ENCODE data around the gene CFD.
"Not testable (repeated sequence)": the region's sequence is repeated elsewhere in the genome, so short reads cannot be mapped to it uniquely, and the experiment has no call there.

CFD gene

DNA sequence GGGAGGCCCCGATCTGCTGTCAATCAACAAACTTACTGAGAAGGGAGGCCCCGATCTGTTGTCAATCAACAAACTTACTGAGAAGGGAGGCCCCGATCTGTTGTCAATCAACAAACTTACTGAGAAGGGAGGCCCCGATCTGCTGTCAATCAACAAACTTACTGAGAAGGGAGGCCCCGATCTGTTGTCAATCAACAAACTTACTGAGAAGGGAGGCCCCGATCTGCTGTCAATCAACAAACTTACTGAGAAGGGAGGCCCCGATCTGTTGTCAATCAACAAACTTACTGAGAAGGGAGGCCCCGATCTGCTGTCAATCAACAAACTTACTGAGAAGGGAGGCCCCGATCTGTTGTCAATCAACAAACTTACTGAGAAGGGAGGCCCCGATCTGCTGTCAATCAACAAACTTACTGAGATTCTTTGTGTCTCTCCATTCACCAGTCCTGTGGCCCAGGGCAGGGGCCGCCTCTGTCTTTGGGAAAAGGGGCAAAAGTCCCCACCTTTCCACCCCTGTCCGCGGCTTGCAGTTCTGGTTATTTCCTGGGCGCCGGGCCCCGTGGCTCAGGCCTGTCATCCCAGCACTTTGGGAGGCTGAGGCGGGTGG is 5.7 kb upstream of the CFD start:
- DNase-seq: not testable (repeated sequence)

DNA sequence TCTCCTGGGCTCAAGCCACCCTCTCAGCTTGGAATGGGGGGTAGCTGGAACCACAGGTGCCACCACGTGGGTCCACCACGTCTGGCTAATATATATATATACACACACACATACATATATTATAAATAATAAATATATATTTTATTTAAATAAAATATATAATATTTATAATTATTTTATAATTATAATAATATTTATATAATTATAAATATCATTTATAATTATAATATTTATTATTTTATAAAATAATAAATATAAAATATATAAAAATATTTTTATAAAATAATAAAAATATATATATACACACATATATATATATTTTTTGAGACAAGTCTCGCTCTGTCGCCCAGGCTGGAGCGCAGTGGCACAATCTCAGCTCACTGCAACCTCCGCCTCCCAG is 4.9 kb upstream of the CFD start:
- no peak for DNase-seq

DNA sequence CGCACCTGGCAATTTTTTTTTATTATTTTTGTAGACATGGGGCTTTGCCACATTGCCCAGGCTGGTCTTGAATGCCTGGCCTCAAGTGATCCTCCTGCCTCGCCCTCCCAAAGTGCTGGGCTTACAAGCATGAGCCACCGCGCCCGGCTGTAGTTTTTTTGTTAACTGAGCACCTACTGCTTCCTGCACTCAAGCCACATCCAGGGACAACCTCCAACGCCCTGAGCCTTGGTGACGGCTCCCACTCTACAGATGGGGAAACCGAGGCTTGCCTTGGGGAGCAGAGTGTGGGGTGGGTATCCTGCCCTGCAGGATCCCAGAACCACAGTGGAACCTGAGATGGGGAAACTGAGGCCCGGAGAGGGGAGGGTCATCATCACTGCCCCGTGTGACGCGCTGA is 4.3 kb upstream of the CFD start:
- DNase-seq: no peak

DNA sequence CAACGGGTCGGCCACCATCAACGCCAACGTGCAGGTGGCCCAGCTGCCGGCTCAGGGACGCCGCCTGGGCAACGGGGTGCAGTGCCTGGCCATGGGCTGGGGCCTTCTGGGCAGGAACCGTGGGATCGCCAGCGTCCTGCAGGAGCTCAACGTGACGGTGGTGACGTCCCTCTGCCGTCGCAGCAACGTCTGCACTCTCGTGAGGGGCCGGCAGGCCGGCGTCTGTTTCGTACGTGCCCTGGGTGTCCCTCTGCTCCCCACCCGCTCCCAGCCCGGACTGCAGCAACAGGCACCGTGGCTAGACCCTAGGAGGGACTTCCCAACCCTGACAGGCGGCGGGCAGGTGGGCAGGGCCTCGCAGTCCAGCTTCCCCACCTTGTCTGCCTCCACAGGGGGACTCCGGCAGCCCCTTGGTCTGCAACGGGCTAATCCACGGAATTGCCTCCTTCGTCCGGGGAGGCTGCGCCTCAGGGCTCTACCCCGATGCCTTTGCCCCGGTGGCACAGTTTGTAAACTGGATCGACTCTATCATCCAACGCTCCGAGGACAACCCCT is 3.8 kb upstream of the CFD start:
- DNase-seq: no peak

DNA sequence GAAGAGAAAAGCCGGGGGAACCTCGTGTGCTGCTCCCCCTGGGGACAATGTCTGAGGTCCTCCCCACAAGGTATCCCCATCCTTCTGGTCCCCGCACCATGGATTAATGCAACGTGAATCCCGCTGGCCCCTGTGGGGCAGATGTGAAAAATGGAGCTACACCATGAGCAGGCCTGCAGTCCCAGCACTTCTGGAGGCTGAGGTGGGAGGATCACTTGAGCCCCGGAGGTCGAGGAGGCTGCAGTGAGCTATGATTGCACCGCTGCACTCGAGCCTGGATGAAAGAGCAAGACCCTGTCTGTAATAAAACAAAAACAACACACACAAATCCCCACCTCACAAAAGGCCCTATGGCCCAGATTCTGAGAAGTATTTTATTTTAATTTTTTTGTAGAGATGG is 1.2 kb upstream of the CFD start:
- no peak for DNase-seq

DNA sequence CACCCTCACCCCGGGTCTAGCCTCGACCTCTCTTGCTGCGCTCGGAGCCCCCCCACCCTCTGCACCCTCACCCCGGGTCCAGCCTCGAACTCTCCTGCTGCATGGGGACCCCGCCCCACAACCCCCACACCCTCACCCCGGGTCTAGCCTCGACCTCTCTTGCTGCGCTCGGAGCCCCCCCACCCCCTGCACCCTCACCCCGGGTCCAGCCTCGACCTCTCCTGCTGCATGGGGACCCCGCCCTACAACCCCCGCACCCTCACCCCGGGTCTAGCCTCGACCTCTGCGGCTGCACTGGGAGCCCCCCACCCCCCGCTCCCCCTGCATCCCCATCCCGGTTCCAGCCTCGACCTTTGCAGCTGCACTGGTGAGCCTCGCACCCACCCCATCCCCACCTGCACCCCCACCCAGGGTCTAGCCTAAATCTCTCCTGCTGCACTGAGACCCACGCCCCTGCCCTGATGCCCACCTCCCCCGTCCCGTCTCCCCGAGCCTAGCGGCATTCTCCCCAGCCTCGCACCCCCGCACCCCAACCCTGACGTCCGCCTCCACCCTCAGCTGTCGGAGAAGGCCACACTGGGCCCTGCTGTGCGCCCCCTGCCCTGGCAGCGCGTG is 1.8 kb downstream of the CFD start:
- no peak for DNase-seq

DNA sequence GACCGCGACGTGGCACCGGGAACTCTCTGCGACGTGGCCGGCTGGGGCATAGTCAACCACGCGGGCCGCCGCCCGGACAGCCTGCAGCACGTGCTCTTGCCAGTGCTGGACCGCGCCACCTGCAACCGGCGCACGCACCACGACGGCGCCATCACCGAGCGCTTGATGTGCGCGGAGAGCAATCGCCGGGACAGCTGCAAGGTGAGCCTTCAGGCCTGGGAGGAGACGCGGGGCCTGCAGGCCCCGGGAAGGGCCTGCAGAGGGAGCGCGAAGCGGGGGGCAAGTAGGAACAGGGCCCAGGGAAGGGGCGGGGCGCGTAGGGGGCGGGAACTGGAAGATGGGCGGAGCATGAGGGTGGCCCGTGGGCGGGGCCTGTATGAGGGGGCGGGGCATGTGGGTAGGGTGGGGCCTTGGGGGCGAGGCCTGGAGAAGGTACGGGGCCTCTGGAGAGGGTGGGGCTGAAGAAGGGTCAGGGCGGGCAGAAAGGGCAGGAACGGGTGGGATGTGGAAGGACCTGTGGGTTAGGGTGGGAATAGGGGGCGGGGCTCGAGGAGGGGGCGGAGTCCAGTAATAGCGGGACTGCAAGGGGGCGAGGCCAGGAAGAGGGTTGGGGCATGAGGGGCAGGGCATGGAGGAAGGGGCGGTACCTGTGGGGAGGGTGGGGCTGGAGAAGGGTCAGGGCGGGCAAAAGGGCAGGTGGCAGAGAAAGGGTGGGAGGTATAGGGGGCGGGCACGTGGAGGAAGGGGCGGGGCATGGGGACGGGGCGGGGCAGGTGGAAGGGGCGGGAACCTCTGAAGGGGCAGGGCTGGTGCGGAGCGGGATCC is 2.5 kb downstream of the CFD start:
- DNase-seq: peak; percentile 88

DNA sequence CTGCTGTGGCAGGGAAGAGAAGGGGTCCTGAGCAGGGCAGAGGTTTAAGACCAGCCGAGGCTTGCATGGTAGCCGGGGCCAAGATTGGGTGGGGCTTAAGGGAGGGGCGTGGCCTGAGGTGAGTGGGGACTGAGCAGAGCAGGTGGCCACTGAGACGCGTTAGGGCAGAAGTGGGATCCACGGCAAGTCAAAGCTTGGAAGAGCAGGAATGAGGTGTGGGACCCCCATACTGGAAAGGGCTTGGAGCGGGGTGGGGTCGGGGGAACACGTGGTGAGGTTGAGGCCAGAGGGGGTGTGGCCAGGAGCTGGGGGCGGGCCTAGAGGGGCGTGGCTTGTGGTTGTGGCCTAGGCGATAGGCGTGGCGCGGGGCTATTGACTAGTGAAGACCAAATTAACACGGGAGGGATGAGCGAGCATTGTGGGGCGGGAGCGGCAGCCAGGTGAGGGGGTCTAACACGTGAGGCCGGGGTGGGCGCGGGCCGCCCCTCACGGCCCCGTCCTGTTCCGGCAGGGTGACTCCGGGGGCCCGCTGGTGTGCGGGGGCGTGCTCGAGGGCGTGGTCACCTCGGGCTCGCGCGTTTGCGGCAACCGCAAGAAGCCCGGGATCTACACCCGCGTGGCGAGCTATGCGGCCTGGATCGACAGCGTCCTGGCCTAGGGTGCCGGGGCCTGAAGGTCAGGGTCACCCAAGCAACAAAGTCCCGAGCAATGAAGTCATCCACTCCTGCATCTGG is 3.3 kb downstream of the CFD start:
- peak; percentile 92 for DNase-seq

DNA sequence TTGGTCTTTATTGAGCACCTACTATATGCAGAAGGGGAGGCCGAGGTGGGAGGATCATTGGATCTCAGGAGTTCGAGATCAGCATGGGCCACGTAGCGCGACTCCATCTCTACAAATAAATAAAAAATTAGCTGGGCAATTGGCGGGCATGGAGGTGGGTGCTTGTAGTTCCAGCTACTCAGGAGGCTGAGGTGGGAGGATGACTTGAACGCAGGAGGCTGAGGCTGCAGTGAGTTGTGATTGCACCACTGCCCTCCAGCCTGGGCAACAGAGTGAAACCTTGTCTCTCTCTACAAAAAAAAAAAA is 3.8 kb downstream of the CFD start:
- no peak for DNase-seq

DNA sequence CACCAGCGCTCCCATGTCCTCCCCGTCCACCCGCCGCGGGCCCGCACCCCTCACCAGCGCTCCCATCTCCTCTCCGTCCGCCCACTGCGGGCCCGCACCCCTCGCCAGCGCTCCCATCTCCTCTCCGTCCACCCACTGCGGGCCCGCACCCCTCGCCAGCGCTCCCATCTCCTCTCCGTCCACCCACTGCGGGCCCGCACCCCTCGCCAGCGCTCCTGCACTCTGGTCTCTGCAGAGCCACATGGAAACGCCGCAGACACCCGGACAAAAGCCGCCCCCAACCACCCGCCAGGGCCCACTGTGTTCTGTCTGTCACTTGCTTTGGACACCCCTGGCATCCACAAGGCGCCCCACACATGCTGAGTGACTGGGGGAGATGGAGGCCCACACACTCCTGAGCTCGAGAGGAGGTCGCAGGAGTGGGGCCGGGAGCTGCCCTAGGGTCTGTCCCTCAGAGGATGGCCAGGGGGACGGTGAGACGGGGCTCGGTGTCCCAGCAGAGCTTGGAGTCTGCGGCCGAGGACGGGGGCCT is 7.4 kb downstream of the CFD start:
- DNase-seq: no peak

DNA sequence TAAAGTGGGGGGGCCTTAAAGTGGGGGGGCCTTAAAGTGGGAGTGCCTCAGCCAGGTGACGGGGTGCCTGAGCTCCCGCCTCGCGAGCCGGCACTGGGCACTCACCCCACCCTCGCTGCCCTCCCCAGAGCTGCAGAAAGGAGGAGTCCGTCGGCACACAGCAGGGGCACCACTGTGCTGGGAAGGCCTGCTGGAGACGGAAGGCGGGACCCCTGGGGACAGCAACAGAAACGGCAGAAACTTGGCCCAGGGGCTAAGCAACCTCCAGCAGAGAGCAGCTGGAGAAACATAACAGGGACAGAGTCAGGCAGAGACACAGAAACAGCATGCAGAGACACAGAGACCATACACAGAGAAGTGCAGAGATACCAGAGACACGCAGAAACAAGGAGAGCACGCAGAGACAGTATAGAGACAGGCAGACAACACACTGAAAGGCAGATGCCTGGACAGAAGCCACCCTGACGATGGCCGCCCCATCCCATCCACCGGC is 7.9 kb downstream of the CFD start:
- no peak for DNase-seq

DNA sequence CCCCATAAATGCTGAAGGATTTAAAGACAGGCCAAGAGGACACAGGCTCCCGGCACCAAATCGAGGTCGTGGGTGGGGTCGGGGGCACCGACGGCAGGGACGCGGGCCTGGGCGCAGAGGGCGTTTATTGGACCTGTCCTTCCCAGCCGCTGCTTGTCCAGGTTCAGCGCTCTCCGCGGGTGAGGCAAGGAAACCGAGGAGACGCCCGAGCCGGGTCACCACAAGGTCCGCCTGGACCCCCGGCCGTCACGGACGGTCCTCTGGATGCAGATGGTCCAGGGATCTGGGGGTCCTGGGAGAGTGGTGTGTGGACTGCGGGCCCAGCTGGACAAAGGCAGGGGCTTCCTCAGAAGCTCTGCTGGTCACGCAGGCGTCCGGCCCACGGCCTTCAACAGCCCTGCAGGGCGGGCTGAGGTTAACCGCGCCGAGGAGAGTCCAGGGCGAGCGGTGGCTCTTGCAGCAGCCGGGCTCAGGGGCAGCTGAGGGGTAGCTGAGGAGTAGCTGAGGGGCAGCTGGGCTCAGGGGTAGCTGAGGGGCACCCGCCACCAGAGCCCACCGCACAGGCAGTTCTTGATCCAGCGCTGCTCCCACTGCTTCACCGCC is 8.5 kb downstream of the CFD start:
- no peak for DNase-seq

DNA sequence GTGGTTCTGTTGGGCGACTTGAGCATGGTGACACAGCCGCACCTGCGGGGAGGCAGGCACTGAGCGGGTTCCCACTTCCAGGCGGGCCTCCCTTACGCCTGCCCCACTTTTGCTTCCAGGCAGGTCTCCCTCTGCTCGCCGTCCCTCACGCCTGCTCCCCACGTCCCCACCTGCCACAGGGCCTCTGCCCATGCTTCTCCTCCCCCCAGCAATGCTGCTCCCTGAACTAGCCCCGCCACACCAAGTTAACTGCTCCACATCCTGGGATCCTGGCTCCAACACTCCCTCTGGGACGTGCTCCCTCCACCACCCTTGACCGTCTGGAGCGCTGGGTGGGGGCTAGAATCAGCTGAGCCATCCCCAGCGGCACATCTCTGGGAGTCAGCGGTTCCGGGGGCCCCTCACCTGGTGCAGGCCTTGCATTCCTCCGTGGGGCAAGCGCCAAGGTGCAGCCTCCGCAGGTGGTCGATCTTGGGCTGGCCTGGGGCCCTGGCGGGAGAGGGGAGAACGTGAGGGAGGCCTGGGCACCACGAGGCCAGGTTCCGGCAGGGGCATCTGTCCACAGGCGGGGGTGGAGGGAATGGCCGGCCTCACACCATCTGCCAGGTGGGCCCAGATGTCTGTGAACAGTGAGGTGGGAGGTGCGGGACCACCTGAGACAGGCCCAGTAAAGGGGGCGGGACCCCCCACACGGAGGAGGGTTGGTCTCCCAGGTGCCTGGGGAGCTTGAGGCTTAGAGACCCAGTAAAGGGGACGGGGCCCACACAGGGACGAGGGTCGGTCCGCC is 9.2 kb downstream of the CFD start:
- no peak for DNase-seq

DNA sequence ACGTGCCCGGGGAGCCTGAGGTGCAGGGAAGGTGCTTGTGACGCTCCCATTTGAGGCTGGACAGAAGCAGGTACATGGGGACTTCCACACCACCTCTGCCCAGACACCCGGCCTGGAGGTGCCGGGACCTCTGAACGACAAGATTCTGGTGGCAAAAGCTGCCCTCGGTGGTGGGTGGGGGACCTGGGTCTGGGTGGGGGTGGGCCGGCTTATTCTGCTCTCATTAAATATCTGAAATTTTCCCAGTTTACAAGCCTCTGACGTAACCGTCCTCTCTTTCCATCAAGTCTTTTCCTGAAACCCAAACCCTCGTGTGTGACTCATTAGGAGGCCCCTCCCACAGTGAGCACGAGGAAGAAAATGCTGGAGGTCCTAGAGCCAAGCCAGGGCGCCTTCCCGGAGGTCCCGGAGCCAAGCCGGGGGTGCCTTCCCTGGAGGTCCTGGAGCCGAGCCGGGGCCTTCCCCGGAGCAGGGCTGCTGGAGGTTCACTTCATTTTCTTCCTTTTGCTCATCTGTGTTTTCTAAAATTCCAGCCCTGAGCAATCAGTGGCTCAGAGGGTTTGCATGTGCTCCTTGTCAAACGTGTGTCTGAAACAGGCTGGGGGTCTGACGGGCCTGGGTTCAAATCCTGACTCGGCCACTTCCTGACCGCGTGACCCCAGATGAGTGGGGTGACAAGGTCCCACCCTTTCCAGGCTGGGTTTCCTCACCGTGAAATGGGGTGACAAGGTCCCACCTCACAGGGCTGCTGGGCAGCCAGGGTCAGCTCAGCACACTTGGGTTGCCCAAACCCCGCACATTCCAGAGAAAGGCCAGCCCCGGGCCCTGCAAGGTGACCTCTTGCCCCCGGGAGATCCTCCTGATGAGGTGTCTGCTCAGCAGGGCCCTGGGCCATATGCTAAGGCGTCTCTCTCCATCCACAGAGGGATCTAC is 10.0 kb downstream of the CFD start:
- DNase-seq: no peak

DNA sequence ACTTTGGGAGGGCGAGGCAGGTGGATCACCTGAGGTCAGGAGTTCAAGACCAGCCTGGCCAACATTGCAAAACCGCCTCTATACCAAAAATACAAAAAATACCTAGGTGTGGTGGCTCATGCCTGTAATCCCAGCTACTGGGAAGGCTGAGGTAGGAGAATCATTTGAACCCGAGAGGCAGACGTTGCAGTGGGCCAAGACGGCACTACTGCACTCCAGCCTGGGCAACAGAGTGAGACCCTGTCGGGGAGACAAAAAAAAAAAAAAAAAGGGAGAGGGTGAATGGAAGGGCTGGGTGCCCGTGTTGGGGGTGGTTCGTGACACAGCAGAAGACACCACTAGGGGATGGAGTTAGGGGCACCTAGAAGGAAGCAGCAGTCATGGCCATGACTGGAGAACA is 10.8 kb downstream of the CFD start:
- DNase-seq: no peak

DNA sequence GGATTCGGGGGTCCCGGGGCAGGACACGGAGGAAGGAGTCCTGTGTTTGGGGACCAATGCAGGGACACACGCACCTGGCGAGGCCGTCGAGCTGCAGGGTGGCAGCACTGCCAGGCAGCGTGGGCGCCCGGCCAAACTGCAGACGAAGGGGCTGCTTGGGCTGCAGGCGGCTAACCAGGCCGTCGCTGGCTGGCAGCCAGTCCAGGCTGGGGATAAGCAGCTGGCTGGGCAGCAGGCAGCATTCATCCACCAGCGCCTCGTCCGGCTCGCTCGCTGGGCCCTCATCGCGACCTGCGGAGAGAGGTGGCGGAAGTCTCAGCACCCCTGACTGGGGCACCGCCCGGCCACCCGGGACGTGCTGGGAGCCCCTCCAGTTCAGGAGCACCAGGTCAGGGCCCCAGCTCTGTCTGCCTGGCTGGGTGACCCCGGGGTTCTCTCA is 11.5 kb downstream of the CFD start:
- DNase-seq: no peak

DNA sequence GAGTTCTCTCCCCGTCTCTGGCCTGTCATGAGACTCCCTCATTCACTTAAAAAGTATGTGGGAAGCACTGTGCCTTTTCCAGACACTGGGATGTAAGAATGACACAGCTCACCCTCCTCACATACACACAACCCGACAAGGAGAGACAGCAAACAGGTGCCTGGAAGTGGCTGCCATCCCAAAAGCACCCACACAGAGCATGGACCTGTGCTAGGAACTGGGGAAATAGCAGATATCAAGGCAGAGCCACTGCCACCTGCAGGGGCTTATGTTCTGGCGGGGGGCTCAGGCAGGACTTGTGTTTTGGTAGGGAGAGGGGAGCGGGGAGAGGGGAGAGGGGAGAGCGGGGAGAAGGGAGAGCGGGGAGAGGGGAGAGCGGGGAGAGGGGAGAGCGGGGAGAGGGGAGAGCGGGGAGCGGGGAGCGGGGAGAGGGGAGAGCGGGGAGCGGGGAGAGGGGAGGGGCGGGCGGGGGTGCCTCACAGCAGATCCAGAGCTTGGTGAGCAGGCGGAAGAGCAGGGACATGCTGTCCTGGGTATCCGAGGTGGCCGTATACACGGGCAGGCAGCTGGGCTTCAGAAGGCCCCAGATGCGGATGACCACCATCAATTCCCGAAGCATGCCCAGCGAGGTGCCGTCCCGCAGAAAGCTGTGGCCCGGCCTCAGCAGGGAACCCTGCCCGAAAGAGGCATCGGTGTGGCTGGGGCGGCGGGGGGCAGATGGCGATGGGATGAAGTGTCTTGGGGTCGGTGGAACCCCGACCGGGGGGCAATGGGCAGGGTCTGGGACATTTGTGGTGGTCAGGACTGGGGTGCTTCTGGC is 12.2 kb downstream of the CFD start:
- DNase-seq: peak; percentile 80

DNA sequence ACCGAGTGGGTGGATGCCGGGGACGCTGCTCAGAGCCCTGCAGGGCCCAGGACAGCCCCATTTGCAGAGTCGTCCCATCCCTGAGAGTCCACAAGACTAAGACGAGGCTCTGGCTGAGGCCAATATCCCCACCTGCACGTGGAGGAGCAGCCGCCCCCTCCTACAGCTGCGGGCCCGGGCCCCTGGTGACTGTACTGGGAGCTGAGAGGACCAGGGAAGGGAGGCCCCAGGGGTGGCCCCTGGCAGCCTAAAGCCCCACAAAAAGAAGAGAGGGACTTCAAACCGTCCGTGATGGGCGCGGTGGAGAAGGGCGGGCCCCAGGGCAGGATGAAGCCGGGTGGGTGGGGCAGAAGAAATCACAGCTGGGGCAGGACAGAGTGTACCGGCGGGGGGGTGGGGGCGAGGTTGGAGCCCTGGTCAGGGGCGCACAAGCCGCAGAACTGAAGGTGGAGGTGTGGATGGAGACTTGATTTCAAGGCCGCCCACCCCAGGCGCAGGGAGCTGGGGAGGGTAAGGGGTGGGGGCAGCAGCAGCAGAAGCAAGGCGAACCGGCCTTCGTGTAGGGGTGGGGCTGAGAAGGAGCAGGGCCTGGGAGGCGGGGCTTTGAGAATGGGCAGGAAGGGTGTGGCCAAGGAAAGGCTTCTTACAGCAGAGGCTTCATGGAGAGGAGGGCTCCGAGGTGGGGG is 12.9 kb downstream of the CFD start:
- peak; percentile 92 for DNase-seq

DNA sequence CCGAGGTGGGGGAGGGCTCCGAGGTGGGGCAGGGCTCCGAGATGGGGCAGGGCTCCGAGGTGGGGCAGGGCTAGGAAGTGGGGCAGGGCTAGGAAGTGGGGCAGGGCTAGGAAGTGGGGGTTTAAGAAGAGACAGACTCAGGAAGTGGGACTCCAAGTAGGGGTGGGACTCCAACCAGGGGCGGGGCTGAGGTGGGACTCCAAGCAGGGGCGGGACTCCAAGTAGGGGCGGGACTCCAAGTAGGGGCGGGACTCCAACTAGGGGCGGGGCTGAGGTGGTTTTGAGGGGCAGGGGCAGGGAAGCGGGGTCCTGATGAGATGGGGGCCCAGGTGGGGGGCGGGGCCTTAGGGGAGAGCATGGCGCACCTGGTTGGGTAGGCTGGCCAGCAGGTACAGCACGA is 13.6 kb downstream of the CFD start:
- peak; percentile 84 for DNase-seq
